OCI-LY7 (cell line): ENCODE data around the gene PGAP3.

Experiments
- CTCF ChIP-seq: fragments of 200-600 bp; sonication (generic); conservative IDR thresholded peaks from 2 replicates; pipeline ENCODE4 v1.5.1; 2014; ENCODE audit warnings: mild to moderate bottlenecking, antibody characterized with exemption, low read length, moderate library complexity, mixed read lengths
- EZH2phosphoT487 ChIP-seq: fragments of 200-600 bp; sonication (generic); IDR thresholded peaks from 2 replicates; pipeline ENCODE4 v1.6.1; 2018; ENCODE audit warnings: low read depth, borderline replicate concordance, mild to moderate bottlenecking, mixed run types, antibody characterized with exemption, low read length, moderate library complexity, mixed read lengths

DNA sequence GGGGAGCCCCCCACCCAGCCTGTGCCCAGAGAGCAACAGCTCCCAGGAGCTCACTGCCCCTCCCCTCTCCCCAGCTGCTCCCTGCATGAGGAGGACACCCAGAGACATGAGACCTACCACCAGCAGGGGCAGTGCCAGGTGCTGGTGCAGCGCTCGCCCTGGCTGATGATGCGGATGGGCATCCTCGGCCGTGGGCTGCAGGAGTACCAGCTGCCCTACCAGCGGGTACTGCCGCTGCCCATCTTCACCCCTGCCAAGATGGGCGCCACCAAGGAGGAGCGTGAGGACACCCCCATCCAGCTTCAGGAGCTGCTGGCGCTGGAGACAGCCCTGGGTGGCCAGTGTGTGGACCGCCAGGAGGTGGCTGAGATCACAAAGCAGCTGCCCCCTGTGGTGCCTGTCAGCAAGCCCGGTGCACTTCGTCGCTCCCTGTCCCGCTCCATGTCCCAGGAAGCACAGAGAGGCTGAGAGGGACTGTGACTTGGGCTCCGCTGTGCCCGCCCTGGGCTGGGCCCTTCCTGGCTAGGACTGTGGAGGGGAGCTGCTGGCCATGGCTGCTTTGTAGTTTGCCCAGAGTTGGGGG lies 22.1 kb downstream of the PGAP3 start:
- no peak for TF ChIP-seq CTCF
- no peak for TF ChIP-seq EZH2phosphoT487
